ENCODE measurements around the gene AK8.

The AK8 gene

DNA sequence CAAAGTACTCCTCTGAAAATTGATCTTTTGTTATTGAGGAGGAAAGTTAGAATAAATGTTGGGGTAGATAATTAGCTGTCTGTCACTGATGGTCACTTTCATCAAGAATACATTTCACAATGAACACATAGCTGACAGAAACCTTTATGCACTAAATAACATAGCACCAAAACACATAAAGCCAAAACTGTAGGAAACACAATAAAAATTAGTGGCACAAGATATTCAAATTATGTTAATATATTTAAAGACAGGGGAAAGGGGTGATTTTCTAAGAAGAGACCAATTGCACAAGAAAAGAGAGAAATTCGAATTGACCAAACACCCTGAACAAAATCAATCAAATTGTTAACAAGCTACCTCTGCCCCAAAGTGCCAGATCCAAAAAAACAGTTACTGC is 89.7 kb downstream of the AK8 start:
- no peak for DNase-seq (ENCODE audit: extremely low read depth, low read depth)
- no peak overlapping the region for H3K4me3 ChIP-seq (replicated peaks; ENCODE audit: low read depth, low read length)
- TF ChIP-seq, protein P1, sequence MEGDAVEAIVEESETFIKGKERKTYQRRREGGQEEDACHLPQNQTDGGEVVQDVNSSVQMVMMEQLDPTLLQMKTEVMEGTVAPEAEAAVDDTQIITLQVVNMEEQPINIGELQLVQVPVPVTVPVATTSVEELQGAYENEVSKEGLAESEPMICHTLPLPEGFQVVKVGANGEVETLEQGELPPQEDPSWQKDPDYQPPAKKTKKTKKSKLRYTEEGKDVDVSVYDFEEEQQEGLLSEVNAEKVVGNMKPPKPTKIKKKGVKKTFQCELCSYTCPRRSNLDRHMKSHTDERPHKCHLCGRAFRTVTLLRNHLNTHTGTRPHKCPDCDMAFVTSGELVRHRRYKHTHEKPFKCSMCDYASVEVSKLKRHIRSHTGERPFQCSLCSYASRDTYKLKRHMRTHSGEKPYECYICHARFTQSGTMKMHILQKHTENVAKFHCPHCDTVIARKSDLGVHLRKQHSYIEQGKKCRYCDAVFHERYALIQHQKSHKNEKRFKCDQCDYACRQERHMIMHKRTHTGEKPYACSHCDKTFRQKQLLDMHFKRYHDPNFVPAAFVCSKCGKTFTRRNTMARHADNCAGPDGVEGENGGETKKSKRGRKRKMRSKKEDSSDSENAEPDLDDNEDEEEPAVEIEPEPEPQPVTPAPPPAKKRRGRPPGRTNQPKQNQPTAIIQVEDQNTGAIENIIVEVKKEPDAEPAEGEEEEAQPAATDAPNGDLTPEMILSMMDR (IDR thresholded peaks at IDR 0.05; ENCODE audit: low read depth, low read length, missing control alignments), result no peak

DNA sequence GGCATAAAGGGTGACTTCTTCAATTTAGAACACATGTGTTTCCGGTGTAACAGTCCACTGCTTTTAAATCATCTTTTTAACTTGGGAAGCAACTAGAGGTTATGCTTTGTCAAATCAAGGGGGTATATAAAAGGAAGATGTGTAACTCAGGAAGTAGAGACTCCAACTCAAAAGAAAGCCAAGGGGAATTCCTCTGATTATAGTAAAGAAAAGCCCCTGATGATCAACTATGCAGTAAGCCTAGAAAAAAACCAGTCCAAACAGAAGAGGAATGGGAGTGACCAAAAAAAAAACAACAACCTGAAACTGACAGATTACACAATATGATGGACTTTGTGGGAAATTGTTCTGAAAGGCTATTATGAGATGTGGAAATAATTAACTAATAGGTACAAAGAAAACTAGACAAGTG is 90.3 kb downstream of the AK8 start:
- H3K4me3 ChIP-seq (replicated peaks; ENCODE audit: low read depth, low read length), result no peak overlapping the region
- TF ChIP-seq, protein P1 (IDR thresholded peaks at IDR 0.05; ENCODE audit: low read depth, low read length, missing control alignments), result no peak
- no peak for DNase-seq (ENCODE audit: extremely low read depth, low read depth)

DNA sequence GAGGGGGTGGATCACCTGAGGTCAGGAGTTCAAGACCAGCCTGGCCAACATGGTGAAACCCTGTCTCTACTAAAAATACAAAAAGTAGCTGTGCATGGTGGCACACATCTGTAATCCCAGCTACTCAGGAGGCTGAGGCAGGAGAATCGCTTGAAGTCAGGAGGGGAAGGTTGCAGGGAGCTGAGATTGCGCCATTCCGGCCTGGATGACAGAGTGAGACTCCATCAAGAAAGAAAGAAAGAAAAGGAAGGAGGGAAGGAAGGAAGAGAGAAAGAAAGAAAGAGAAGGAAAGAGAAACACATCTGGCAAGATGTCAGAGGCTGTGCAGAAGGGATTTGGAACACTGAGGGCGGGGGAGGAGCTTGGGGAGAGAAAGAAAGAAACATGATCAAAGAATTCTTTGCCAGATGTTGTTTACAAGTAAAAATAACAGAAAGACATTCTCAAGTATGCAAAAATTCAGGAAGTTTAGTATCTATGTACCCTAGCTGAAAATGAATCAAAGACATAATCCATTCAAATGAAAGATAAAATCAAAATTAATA is 93.7 kb downstream of the AK8 start:
- no peak overlapping the region for H3K4me3 ChIP-seq (replicated peaks; ENCODE audit: low read depth, low read length)
- TF ChIP-seq, protein P1 (IDR thresholded peaks at IDR 0.05; ENCODE audit: low read depth, low read length, missing control alignments), result no peak
- DNase-seq (ENCODE audit: extremely low read depth, low read depth), result no peak

DNA sequence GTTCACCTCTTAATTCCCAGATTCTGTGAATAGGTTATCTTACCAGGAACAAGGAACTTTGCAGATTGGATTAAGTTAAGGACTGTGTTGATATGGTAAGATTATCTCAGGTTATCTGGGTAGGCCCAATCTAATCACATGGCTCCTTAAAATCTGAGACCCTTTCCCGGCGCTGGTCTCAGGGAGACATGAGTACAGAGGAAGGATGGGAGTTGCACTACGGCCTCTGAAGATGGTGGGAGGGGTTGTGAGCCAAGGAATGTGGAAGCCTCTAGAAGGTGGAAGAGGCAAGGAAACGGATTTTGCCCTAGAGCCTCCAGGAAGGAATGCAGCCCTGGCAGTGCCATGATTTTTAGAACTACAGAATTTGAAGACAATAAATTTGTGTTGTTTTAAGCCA is 95.1 kb downstream of the AK8 start:
- no peak for DNase-seq (ENCODE audit: extremely low read depth, low read depth)
- no peak overlapping the region for H3K4me3 ChIP-seq (replicated peaks; ENCODE audit: low read depth, low read length)
- TF ChIP-seq, protein P1 (IDR thresholded peaks at IDR 0.05; ENCODE audit: low read depth, low read length, missing control alignments), result no peak

DNA sequence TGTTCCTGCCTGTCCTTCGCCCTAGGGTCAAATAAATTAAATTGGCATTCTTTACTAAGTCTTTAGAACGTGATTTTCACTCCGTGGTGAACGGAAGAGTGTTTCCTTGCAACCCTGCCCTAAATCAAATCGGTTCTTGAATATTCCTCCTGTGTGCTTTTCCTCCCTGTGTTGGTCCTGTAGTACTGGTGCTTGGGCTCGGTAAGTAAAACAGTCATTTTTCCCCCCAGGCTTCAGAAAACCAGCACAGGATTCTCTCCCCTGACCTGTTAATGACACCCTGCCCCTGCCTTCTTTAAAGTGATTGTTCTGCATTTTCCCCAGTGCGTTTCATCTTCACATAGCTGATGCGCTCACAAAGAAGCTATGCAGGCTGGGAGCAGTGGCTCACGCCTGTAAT is 96.0 kb downstream of the AK8 start:
- TF ChIP-seq, protein P1 (IDR thresholded peaks at IDR 0.05; ENCODE audit: low read depth, low read length, missing control alignments), result no peak
- DNase-seq (ENCODE audit: extremely low read depth, low read depth), result no peak
- no peak overlapping the region for H3K4me3 ChIP-seq (replicated peaks; ENCODE audit: low read depth, low read length)

DNA sequence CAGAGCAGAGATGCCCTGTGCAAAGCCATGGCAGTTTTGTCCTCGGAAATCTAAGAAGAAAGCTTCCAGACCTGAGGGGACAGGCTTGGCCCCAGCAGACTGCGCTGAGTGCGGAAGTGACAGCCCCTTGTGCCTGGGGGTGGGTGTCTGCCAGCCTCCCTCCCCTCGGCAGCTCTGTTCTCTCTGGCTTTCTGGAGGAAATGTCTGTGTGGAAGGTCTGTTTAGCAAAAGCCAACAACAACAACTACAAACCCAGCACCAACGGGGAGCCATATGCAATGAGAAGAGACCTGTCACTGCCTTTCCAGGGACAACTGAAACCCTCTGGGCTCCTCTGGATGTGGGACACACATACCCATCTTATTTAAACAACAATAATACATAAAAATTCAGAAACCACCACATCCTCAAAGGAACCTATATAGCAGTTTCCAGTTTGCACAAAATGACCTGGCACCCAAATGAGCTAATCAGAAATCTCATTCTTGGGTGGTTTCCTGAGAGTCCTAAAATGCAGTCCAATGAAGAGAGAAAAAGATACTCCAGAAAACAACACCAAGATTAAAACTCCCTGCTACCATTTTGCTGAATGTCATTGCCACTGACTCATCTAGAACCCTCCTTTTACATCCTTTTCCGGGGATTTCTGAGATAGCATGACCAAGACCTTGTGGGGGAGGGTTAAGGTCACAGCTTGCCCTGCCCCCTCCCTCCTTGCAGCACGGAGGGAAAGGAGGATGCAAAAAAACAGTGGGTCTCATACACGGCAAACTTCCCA is 97.7 kb downstream of the AK8 start:
- TF ChIP-seq, protein P1 (IDR thresholded peaks at IDR 0.05; ENCODE audit: low read depth, low read length, missing control alignments), result no peak
- DNase-seq (ENCODE audit: extremely low read depth, low read depth), result no peak
- H3K4me3 ChIP-seq (replicated peaks; ENCODE audit: low read depth, low read length), result no peak overlapping the region
